ENCODE measurements around the gene B4GALT1. TPM values are rescaled to one million over a fixed set of nuclear protein-coding genes. Genes with fewer than 3 reads are reported as not detected.

B4GALT1 gene
- total RNA-seq, 1 experiment from 2014 or later, result 121 TPM

GRCh38 chr9:33130961-33131789 lies 36.0 kb downstream of the B4GALT1 start:
- H3K27me3 Mint-ChIP-seq (ENCODE audit: insufficient read depth, unreplicated experiment), result no peaks in the 10 kb centered on the region
- CTCF ChIA-PET, result interaction anchor here (1.3 kb wide), 1 partner anchor 30 kb away, joined by 3 read pairs; no protein-coding TSS in a partner anchor

DNA sequence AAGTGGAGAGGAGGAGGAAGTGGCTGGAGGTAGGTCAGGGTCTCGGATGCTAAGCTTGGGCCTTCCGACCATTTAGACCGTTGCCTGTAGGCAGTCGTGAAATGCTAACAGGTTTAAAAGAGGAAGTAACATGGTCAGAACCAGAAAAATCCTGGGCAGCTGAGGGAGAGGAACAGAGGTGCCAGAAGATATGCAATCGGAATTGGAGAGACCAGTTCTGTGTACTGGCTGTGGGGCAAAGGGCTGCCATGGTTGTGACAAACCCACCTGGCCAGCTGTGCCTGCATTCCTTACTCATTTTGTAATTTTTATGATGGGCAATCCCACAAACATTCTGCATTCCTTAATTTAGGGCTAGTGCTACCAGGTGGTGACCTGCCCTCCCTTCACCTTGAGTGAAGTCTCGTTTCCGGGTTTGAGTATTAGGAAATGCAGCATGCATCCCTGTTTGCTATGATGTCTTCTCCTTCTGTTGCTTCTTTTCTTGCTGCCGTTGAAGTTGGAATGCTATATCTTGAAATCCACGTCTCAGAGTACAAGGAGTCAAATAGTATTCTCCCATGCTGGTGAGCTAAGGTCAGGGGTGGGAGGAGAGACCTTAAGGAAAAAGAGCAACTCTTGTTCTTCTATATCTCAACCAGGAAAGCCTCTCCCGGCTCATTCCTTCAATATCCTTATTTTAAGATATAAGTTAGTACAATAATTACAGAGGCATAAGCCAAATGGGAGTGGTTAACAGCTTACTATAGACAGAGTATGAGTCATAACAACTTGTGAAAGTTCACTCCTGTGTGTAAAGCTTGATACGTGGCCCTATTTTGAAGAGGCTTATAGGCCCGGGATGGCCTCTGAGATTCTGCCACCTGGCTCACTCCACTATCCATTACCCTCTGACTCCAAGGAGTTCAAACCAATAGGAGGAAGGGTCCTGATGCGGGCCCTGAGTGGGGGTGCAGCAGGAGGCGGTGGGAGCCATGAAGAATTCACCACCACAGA lies 37.0 kb downstream of the B4GALT1 start:
- intact Hi-C loops (cut with micrococcal nuclease; ENCODE audit: unreplicated experiment), result loop anchor here (1.0 to 2.0 kb wide), 2 partner anchors 42 to 49 kb away; no protein-coding TSS in a partner anchor
- no peaks in the 10 kb centered on the region for H3K27me3 ChIP-seq (replicated peaks; ENCODE audit: control insufficient read depth, insufficient read depth, low read length)
- Mint-ChIP-seq H3K4me3 (ENCODE audit: unreplicated experiment) (peak overlapping the region; percentile 50), H3K27ac (ENCODE audit: unreplicated experiment) (peak overlapping the region; percentile 97), H3K9me3 (ENCODE audit: unreplicated experiment) (no peaks in the 10 kb centered on the region), H3K4me1 (ENCODE audit: low read depth, unreplicated experiment) (peaks cover 60% of the 10 kb centered on the region), H3K36me3 (ENCODE audit: insufficient read depth, unreplicated experiment) (peaks cover 72% of the 10 kb centered on the region), H3K27me3 (ENCODE audit: insufficient read depth, unreplicated experiment) (no peaks in the 10 kb centered on the region)
- BruUV-seq (replicated peaks), result TSS peak; percentile 57
- POLR2A ChIA-PET, result interaction anchor here (0.7 to 1.3 kb wide), 3 partner anchors 10 to 37 kb away, joined by 3 to 8 read pairs (median 3); partner anchors contain the start of gene B4GALT1
- H3K4me1 ChIP-seq, result peaks cover 69% of the 10 kb centered on the region
- DNase-seq, result peak; percentile 80 to 87
- H3K4me3 ChIP-seq (ENCODE audit: low read depth, low read length), result no peak overlapping the region
- CTCF ChIA-PET, result interaction anchor here (0.5 to 1.5 kb wide), 2 partner anchors 9 to 41 kb away, joined by 5 to 6 read pairs; no protein-coding TSS in a partner anchor
- TF ChIP-seq CTCF (IDR thresholded peaks at IDR 0.05; ENCODE audit: insufficient read depth in 1 of 2, low read depth in 1 of 2, low read length in 1 of 2, severe bottlenecking in 1 of 2, unreplicated experiment in 1 of 2), result no peak
- H3K9me3 ChIP-seq, result no peaks in the 10 kb centered on the region
- H3K36me3 ChIP-seq (ENCODE audit: control insufficient read depth, insufficient read depth, low read length), result peaks cover 7% of the 10 kb centered on the region

More at GRCh38 chr9:33130961-33131789, 36.0 kb downstream of the B4GALT1 start:
- peak; percentile 67 to 79 for DNase-seq
- H3K4me1 ChIP-seq, result peaks cover 67% of the 10 kb centered on the region
- no peak for TF ChIP-seq CTCF (IDR thresholded peaks at IDR 0.05; ENCODE audit: insufficient read depth in 1 of 2, low read depth in 1 of 2, low read length in 1 of 2, severe bottlenecking in 1 of 2, unreplicated experiment in 1 of 2)
- Mint-ChIP-seq H3K4me1 (ENCODE audit: low read depth, unreplicated experiment) (peaks cover 60% of the 10 kb centered on the region), H3K4me3 (ENCODE audit: unreplicated experiment) (peak overlapping the region; percentile 16), H3K9me3 (ENCODE audit: unreplicated experiment) (no peaks in the 10 kb centered on the region), H3K27ac (ENCODE audit: unreplicated experiment) (peak overlapping the region; percentile 97), H3K36me3 (ENCODE audit: insufficient read depth, unreplicated experiment) (peaks cover 72% of the 10 kb centered on the region)
- intact Hi-C loops (cut with micrococcal nuclease; ENCODE audit: unreplicated experiment), result loop anchor here (1.0 to 2.0 kb wide), 5 partner anchors 30 to 50 kb away; no protein-coding TSS in a partner anchor
- H3K9me3 ChIP-seq, result no peaks in the 10 kb centered on the region
- H3K4me3 ChIP-seq (ENCODE audit: low read depth, low read length), result no peak overlapping the region
- no peaks in the 10 kb centered on the region for H3K27me3 ChIP-seq (replicated peaks; ENCODE audit: control insufficient read depth, insufficient read depth, low read length)
- POLR2A ChIA-PET, result no interaction called here
- H3K36me3 ChIP-seq (ENCODE audit: control insufficient read depth, insufficient read depth, low read length), result peaks cover 6% of the 10 kb centered on the region; the same call in 1 of the 2 replicates
- BruUV-seq (replicated peaks), result no TSS peak

Data from Caco-2 (cell line).